Measurements from ENCODE around the gene GCSAML. TPM values are rescaled to one million over a fixed set of nuclear protein-coding genes. Genes with fewer than 3 reads are reported as not detected.
"Not testable (repeated sequence)": the region's sequence is repeated elsewhere in the genome, so short reads cannot be mapped to it uniquely, and the experiment has no call there.

GCSAML gene
- total and polyA plus RNA-seq, 2 experiments from 2014 or later = not detected

GRCh38 chr1:247521886-247522285, 27.0 kb upstream of the GCSAML start:
- H3K27ac Mint-ChIP-seq; H3K36me3 ChIP-seq (ENCODE audit: insufficient read depth); DNase-seq (ENCODE audit: low spot score); H3F3A ChIP-seq (replicated peaks; ENCODE audit: low read depth); H3K4me2 ChIP-seq; ATAC-seq; H3K4me3 ChIP-seq; H3K79me2 ChIP-seq (replicated peaks; ENCODE audit: insufficient read depth); H3K4me3 Mint-ChIP-seq; H3K27me3 ChIP-seq (ENCODE audit: insufficient read depth); H3K4me1 ChIP-seq (ENCODE audit: insufficient read depth); H3K27ac ChIP-seq (ENCODE audit: low read depth); H3K4me1 Mint-ChIP-seq; H2AFZ ChIP-seq; H4K20me1 ChIP-seq (replicated peaks; ENCODE audit: insufficient read depth); H3K27me3 Mint-ChIP-seq (ENCODE audit: insufficient read depth, low read depth, poor library complexity): not testable (repeated sequence)
- peaks cover 44% of the 10 kb centered on the region for H3K9me3 Mint-ChIP-seq
- H3K36me3 Mint-ChIP-seq (ENCODE audit: low read depth) = peaks cover 13% of the 10 kb centered on the region; the same call in 2 of the 3 replicates
- peaks cover 12% of the 10 kb centered on the region for H3K9me2 ChIP-seq (ENCODE audit: insufficient read depth)

- Histone ChIP-seq H3K4me2 (no peak overlapping the region), H2AFZ (no peak overlapping the region), H3K4me3 (no peak overlapping the region), H3K79me2 (replicated peaks; ENCODE audit: insufficient read depth) (no peaks in the 10 kb centered on the region), H3K27me3 (ENCODE audit: insufficient read depth) (no peaks in the 10 kb centered on the region), H3K36me3 (ENCODE audit: insufficient read depth) (no peaks in the 10 kb centered on the region), H4K20me1 (replicated peaks; ENCODE audit: insufficient read depth) (no peaks in the 10 kb centered on the region), H3F3A (replicated peaks; ENCODE audit: low read depth) (no peaks in the 10 kb centered on the region), H3K27ac (ENCODE audit: low read depth) (no peak overlapping the region), H3K9me2 (ENCODE audit: insufficient read depth) (peaks cover 17% of the 10 kb centered on the region), H3K4me1 (ENCODE audit: insufficient read depth) (no peaks in the 10 kb centered on the region)
- H3K4me1 Mint-ChIP-seq = no peaks in the 10 kb centered on the region
- H3K27me3 Mint-ChIP-seq (ENCODE audit: insufficient read depth, low read depth, poor library complexity) = peaks cover 3% of the 10 kb centered on the region
- no peak for DNase-seq (ENCODE audit: low spot score)
- H3K36me3 Mint-ChIP-seq (ENCODE audit: low read depth) = no peaks in the 10 kb centered on the region
- ATAC-seq = no peak
- H3K4me3 Mint-ChIP-seq = no peak overlapping the region
- TF ChIP-seq EZH2phosphoT487 (IDR thresholded peaks at IDR 0.05; ENCODE audit: unreplicated experiment) = no peak
- TF ChIP-seq, protein P1, sequence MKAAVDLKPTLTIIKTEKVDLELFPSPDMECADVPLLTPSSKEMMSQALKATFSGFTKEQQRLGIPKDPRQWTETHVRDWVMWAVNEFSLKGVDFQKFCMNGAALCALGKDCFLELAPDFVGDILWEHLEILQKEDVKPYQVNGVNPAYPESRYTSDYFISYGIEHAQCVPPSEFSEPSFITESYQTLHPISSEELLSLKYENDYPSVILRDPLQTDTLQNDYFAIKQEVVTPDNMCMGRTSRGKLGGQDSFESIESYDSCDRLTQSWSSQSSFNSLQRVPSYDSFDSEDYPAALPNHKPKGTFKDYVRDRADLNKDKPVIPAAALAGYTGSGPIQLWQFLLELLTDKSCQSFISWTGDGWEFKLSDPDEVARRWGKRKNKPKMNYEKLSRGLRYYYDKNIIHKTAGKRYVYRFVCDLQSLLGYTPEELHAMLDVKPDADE (IDR thresholded peaks at IDR 0.05) = no peak
- TF ChIP-seq STAT1 (IDR thresholded peaks at IDR 0.05; ENCODE audit: unreplicated experiment) = no peak
- TF ChIP-seq JUNB (IDR thresholded peaks at IDR 0.05; ENCODE audit: unreplicated experiment) = no peak
- no peak for TF ChIP-seq ZNF114 (CRISPR knock-in tag; IDR thresholded peaks at IDR 0.05)
- TF ChIP-seq ZNF331 (CRISPR knock-in tag; IDR thresholded peaks at IDR 0.05; ENCODE audit: low read depth) = no peak
- H3K9me3 Mint-ChIP-seq = 0 out of 3 replicates have a peak, but pooled peaks cover 3% of the 10 kb centered on the region
- no peak overlapping the region for H3K27ac Mint-ChIP-seq
Measured at GRCh38 chr1:247528812-247529474, 20.0 kb upstream of the GCSAML start.

DNA sequence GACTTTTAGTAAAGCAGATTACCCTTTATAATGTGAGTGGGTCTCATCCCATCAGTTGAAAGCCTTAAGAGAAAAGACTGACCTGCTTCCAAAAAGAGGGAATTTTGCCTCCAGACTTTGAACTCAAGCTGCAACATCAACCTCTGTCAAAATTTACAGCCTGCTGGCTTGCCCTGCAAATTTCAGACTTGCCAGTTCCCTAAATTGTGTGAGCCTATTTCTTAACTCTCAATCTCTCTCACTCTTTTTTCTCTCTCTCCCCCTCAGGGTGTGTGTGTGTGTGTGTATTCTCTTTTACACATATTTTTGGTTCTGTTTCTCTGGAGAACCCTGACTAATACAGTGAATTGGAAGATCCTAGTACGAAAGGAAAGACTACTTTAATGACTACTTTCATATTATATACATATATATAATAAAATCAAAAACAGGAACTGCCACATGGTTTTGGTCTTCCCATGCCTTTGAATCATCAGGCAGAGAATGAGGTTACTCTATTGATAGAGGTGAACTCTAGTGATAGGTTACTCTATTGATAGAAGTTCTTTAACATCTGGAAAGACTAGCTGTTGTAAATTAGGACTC, 19.1 kb upstream of the GCSAML start:
- H3K27ac Mint-ChIP-seq = no peak overlapping the region
- peaks cover 3% of the 10 kb centered on the region for H3K27me3 Mint-ChIP-seq (ENCODE audit: insufficient read depth, low read depth, poor library complexity)
- no peak for ATAC-seq
- no peak for TF ChIP-seq CTCF (conservative IDR thresholded peaks at IDR 0.05; ENCODE audit: low read depth in 2 of 2)
- TF ChIP-seq, protein P1 (IDR thresholded peaks at IDR 0.05) = no peak
- TF ChIP-seq ZNF331 (CRISPR knock-in tag; IDR thresholded peaks at IDR 0.05; ENCODE audit: low read depth) = no peak
- no peak for TF ChIP-seq JUNB (IDR thresholded peaks at IDR 0.05; ENCODE audit: unreplicated experiment)

More for the DNA sequence above, 19.1 kb upstream of the GCSAML start:
- no peak overlapping the region for H3K4me2 ChIP-seq
- no peaks in the 10 kb centered on the region for H3K36me3 ChIP-seq (ENCODE audit: insufficient read depth)
- no peaks in the 10 kb centered on the region for H3K4me1 ChIP-seq (ENCODE audit: insufficient read depth)
- H3K4me3 ChIP-seq = no peak overlapping the region
- Mint-ChIP-seq H3K36me3 (ENCODE audit: low read depth) (no peaks in the 10 kb centered on the region), H3K4me3 (no peak overlapping the region), H3K9me3 (no peaks in the 10 kb centered on the region), H3K4me1 (no peaks in the 10 kb centered on the region)
- H4K20me1 ChIP-seq (replicated peaks; ENCODE audit: insufficient read depth) = no peaks in the 10 kb centered on the region
- no peaks in the 10 kb centered on the region for H3K27me3 ChIP-seq (ENCODE audit: insufficient read depth)
- H3K9me2 ChIP-seq (ENCODE audit: insufficient read depth) = peaks cover 17% of the 10 kb centered on the region
- no peaks in the 10 kb centered on the region for H3F3A ChIP-seq (replicated peaks; ENCODE audit: low read depth)
- H3K79me2 ChIP-seq (replicated peaks; ENCODE audit: insufficient read depth) = no peaks in the 10 kb centered on the region
- H2AFZ ChIP-seq = no peak overlapping the region
- no peak for DNase-seq (ENCODE audit: low spot score)
- no peak overlapping the region for H3K27ac ChIP-seq (ENCODE audit: low read depth)
